Adrenal gland (tissue), 5 donors: ENCODE results near the gene MBLAC1.

Experiments
- POLR2A ChIP-seq, 2 donors: fragments of 450-650 bp; IDR thresholded peaks; one replicate each; pipeline ENCODE4 v1.6.1; 2017; ENCODE audit warnings: antibody characterized with exemption in 2 of 2, mild to moderate bottlenecking in 2 of 2, moderate library complexity in 1 of 2
- TF ChIP-seq, protein P1 (sequence below), 6 experiments: fragments of 450-650 bp in 4 of 6; fragments of 200-600 bp in 2 of 6; sonication (generic) in 1 of 6; IDR thresholded peaks; 1 replicate in 5 of 6; 2 replicates in 1 of 6; pipeline versions ENCODE4 v1.5.1 to v1.8.0; 2016 to 2021; ENCODE audit warnings: antibody characterized with exemption in 6 of 6, mild to moderate bottlenecking in 2 of 6, moderate library complexity in 1 of 6
- donor health status: DM: no; HTN: no; CAD: no.

DNA sequence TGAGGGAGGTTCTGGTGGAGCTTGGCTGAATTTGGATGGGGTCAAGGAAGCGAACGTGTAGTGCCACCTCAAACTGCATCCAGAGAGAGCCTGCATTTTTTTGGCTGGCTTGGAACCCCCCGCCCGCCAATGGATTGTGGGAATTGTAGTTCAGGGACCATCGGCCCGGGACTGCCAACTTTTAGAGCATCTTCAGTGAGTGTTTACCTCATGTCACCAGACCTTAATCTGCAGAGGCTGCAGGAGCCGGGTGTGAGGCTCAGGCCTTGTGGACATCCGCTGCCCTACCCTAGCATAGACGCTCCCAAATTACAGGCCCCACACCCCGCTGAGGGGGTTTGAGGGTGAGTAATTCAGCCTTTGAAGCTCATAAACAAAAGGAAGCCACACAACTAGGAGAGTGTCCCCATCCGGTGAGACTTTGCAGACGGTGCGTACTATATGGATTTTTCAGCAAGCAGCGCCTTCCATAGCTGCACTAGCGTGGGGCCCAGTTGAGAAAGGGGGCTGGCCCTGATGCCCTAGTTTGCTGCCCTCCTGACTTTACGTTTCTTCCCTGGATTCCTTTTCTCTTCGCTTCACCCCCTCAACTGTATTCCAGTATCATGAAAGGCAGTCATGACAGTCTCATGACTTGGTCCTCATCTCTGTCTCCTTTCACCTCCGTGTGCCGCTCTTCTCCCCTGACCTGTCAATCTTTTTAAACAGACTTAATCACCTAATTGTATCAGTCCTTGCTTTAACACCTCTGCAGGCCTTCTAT is 6.6 kb upstream of the MBLAC1 start:
- no peak for TF ChIP-seq POLR2A (IDR thresholded peaks at IDR 0.05)
- TF ChIP-seq, protein P1, sequence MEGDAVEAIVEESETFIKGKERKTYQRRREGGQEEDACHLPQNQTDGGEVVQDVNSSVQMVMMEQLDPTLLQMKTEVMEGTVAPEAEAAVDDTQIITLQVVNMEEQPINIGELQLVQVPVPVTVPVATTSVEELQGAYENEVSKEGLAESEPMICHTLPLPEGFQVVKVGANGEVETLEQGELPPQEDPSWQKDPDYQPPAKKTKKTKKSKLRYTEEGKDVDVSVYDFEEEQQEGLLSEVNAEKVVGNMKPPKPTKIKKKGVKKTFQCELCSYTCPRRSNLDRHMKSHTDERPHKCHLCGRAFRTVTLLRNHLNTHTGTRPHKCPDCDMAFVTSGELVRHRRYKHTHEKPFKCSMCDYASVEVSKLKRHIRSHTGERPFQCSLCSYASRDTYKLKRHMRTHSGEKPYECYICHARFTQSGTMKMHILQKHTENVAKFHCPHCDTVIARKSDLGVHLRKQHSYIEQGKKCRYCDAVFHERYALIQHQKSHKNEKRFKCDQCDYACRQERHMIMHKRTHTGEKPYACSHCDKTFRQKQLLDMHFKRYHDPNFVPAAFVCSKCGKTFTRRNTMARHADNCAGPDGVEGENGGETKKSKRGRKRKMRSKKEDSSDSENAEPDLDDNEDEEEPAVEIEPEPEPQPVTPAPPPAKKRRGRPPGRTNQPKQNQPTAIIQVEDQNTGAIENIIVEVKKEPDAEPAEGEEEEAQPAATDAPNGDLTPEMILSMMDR (IDR thresholded peaks at IDR 0.05) = no peak
